ENCODE measurements around the gene VAV3. TPM values are rescaled to one million over a fixed set of nuclear protein-coding genes. Genes with fewer than 3 reads are reported as not detected.

Gene VAV3
- total RNA-seq, 1 donor from 2014 or later, result 2.6 TPM

- H3K27ac ChIP-seq (ENCODE audit: low read depth, low read length), result no peak overlapping the region
- no peaks in the 10 kb centered on the region for H4K20me1 ChIP-seq (ENCODE audit: insufficient read depth, low read length)
- no peaks in the 10 kb centered on the region for H3K9me3 ChIP-seq (ENCODE audit: insufficient read depth, low read depth, low read length)
- no peaks in the 10 kb centered on the region for H3K79me2 ChIP-seq (ENCODE audit: insufficient read depth, low read length)
- DNase-seq (ENCODE audit: low read depth), result no peak
- H3K4me1 Mint-ChIP-seq (ENCODE audit: low read depth, unreplicated experiment), result no peaks in the 10 kb centered on the region
- H3K9me3 Mint-ChIP-seq (ENCODE audit: unreplicated experiment), result peaks cover 1% of the 10 kb centered on the region
- no peaks in the 10 kb centered on the region for H3K4me1 ChIP-seq (ENCODE audit: insufficient read depth, low read length)
- no peaks in the 10 kb centered on the region for H3K36me3 Mint-ChIP-seq (ENCODE audit: low read depth, unreplicated experiment)
- FAIRE-seq, result no peak
- H3K9ac ChIP-seq (ENCODE audit: low read length), result no peak overlapping the region
- H3K4me3 Mint-ChIP-seq (ENCODE audit: unreplicated experiment), result no peak overlapping the region
- no peak overlapping the region for H2AFZ ChIP-seq (ENCODE audit: low read depth, low read length)
- TF ChIP-seq EZH2 (IDR thresholded peaks at IDR 0.05; ENCODE audit: insufficient read depth, low read length), result no peak
- TF ChIP-seq, protein P1, sequence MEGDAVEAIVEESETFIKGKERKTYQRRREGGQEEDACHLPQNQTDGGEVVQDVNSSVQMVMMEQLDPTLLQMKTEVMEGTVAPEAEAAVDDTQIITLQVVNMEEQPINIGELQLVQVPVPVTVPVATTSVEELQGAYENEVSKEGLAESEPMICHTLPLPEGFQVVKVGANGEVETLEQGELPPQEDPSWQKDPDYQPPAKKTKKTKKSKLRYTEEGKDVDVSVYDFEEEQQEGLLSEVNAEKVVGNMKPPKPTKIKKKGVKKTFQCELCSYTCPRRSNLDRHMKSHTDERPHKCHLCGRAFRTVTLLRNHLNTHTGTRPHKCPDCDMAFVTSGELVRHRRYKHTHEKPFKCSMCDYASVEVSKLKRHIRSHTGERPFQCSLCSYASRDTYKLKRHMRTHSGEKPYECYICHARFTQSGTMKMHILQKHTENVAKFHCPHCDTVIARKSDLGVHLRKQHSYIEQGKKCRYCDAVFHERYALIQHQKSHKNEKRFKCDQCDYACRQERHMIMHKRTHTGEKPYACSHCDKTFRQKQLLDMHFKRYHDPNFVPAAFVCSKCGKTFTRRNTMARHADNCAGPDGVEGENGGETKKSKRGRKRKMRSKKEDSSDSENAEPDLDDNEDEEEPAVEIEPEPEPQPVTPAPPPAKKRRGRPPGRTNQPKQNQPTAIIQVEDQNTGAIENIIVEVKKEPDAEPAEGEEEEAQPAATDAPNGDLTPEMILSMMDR (IDR thresholded peaks at IDR 0.05; ENCODE audit: insufficient read depth, low read depth, low read length), result no peak
- H3K27me3 ChIP-seq (ENCODE audit: insufficient read depth, low read length), result no peaks in the 10 kb centered on the region
- H3K27me3 Mint-ChIP-seq (ENCODE audit: low read depth, unreplicated experiment), result no peaks in the 10 kb centered on the region
- no peak overlapping the region for H3K4me3 ChIP-seq (ENCODE audit: insufficient read depth, low read depth, low read length)
- no peak overlapping the region for H3K4me2 ChIP-seq (ENCODE audit: low read length)
- H3K36me3 ChIP-seq (ENCODE audit: insufficient read depth, low read length), result no peaks in the 10 kb centered on the region
- no peak overlapping the region for H3K27ac Mint-ChIP-seq (ENCODE audit: unreplicated experiment)
Measured at GRCh38 chr1:107766533-107766932, 198.4 kb downstream of the VAV3 start.

- Histone ChIP-seq H3K4me1 (ENCODE audit: insufficient read depth, low read length) (no peaks in the 10 kb centered on the region), H3K9ac (ENCODE audit: low read length) (no peak overlapping the region), H4K20me1 (ENCODE audit: insufficient read depth, low read length) (no peaks in the 10 kb centered on the region), H3K36me3 (ENCODE audit: insufficient read depth, low read length) (no peaks in the 10 kb centered on the region), H3K4me3 (ENCODE audit: insufficient read depth, low read depth, low read length) (no peak overlapping the region), H3K9me3 (ENCODE audit: insufficient read depth, low read depth, low read length) (no peaks in the 10 kb centered on the region), H3K27ac (ENCODE audit: low read depth, low read length) (no peak overlapping the region), H2AFZ (ENCODE audit: low read depth, low read length) (no peak overlapping the region), H3K27me3 (ENCODE audit: insufficient read depth, low read length) (no peaks in the 10 kb centered on the region), H3K4me2 (ENCODE audit: low read length) (no peak overlapping the region), H3K79me2 (ENCODE audit: insufficient read depth, low read length) (no peaks in the 10 kb centered on the region)
- Mint-ChIP-seq H3K4me3 (ENCODE audit: unreplicated experiment) (no peak overlapping the region), H3K36me3 (ENCODE audit: low read depth, unreplicated experiment) (no peaks in the 10 kb centered on the region), H3K27me3 (ENCODE audit: low read depth, unreplicated experiment) (no peaks in the 10 kb centered on the region), H3K27ac (ENCODE audit: unreplicated experiment) (no peak overlapping the region), H3K4me1 (ENCODE audit: low read depth, unreplicated experiment) (no peaks in the 10 kb centered on the region), H3K9me3 (ENCODE audit: unreplicated experiment) (peaks cover 1% of the 10 kb centered on the region)
- FAIRE-seq (no peak), DNase-seq (ENCODE audit: low read depth) (no peak)
- no peak for TF ChIP-seq EZH2 (IDR thresholded peaks at IDR 0.05; ENCODE audit: insufficient read depth, low read length)
- TF ChIP-seq, protein P1 (IDR thresholded peaks at IDR 0.05; ENCODE audit: insufficient read depth, low read depth, low read length), result no peak
Measured at GRCh38 chr1:107762751-107763390, 202.1 kb downstream of the VAV3 start.

DNA sequence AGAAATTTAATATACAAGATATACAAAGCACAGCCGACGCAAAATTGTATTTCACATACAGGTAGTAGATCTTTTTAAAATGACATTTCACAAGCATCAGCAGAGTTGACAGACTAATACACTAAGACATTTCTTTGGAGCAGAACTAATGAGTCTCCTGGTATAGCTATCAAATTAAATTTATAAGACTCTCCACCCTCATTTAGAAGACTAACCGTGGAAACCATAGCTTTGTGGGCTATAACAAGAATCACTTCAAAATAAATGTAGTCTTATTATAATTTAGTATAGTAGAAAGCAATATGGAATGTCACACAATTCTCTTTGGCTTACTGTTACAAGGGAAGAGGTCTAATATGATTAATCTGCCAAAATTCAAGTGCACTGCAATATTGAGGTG, 204.9 kb downstream of the VAV3 start:
- Mint-ChIP-seq H3K9me3 (ENCODE audit: unreplicated experiment) (peaks cover 1% of the 10 kb centered on the region), H3K36me3 (ENCODE audit: low read depth, unreplicated experiment) (no peaks in the 10 kb centered on the region)

More for the DNA sequence above, 204.9 kb downstream of the VAV3 start:
- Histone ChIP-seq H3K4me3 (ENCODE audit: insufficient read depth, low read depth, low read length) (no peak overlapping the region), H3K79me2 (ENCODE audit: insufficient read depth, low read length) (no peaks in the 10 kb centered on the region), H3K4me1 (ENCODE audit: insufficient read depth, low read length) (no peaks in the 10 kb centered on the region), H3K4me2 (ENCODE audit: low read length) (no peak overlapping the region), H3K36me3 (ENCODE audit: insufficient read depth, low read length) (no peaks in the 10 kb centered on the region), H4K20me1 (ENCODE audit: insufficient read depth, low read length) (no peaks in the 10 kb centered on the region), H3K27me3 (ENCODE audit: insufficient read depth, low read length) (no peaks in the 10 kb centered on the region), H3K9ac (ENCODE audit: low read length) (no peak overlapping the region), H3K9me3 (ENCODE audit: insufficient read depth, low read depth, low read length) (no peaks in the 10 kb centered on the region), H3K27ac (ENCODE audit: low read depth, low read length) (no peak overlapping the region), H2AFZ (ENCODE audit: low read depth, low read length) (no peak overlapping the region)
- H3K4me3 Mint-ChIP-seq (ENCODE audit: unreplicated experiment), result no peak overlapping the region
- H3K27me3 Mint-ChIP-seq (ENCODE audit: low read depth, unreplicated experiment), result no peaks in the 10 kb centered on the region
- DNase-seq (ENCODE audit: low read depth) (no peak), FAIRE-seq (no peak)
- H3K4me1 Mint-ChIP-seq (ENCODE audit: low read depth, unreplicated experiment), result no peaks in the 10 kb centered on the region
- no peak overlapping the region for H3K27ac Mint-ChIP-seq (ENCODE audit: unreplicated experiment)
- no peak for TF ChIP-seq EZH2 (IDR thresholded peaks at IDR 0.05; ENCODE audit: insufficient read depth, low read length)
- TF ChIP-seq, protein P1 (IDR thresholded peaks at IDR 0.05; ENCODE audit: insufficient read depth, low read depth, low read length), result no peak

Measured in astrocyte (in vitro differentiated cells and primary cell).